NT2/D1 (cell line): Measurements from ENCODE around the gene BUB1B.

Source experiments
- SUZ12 ChIP-seq: IDR thresholded peaks from 2 replicates; pipeline ENCODE4 v1.6.1; 2011; ENCODE audit not compliant: insufficient read length, insufficient read depth; ENCODE audit errors: extremely low read depth
- YY1 ChIP-seq: IDR thresholded peaks from 2 replicates; pipeline ENCODE4 v1.6.1; 2011; ENCODE audit not compliant: insufficient read length, insufficient read depth

GRCh38 chr15:40130118-40130517 lies 30.8 kb upstream of the BUB1B start:
- TF ChIP-seq SUZ12: no peak
- no peak for TF ChIP-seq YY1
